Neutrophil (primary cell): Measurements from ENCODE around the gene ABO.
"Not testable (repeated sequence)": the region's sequence is repeated elsewhere in the genome, so short reads cannot be mapped to it uniquely, and the experiment has no call there.

Experiments used
- H3K27ac ChIP-seq: fragments of 200-600 bp; sonication (generic); 2 replicates; pipeline ENCODE4 v1.5.1; 2016; ENCODE audit warnings: mild to moderate bottlenecking, moderate library complexity
- H3K27me3 ChIP-seq: fragments of 200-600 bp; sonication (generic); 2 replicates; pipeline ENCODE4 v1.6.0; 2016; ENCODE audit warnings: mild to moderate bottlenecking
- H3K36me3 ChIP-seq: fragments of 200-600 bp; sonication (generic); 2 replicates; pipeline ENCODE4 v1.5.1; 2017
- H3K4me1 ChIP-seq, 2 experiments: fragments of 200-600 bp in 1 of 2; sonication (generic) in 1 of 2; 1 replicate in 1 of 2; 2 replicates in 1 of 2; pipeline versions ENCODE4 v1.5.1 to v1.6.1; 2013 to 2016; ENCODE audit warnings: low read depth in 1 of 2, low read length in 1 of 2, mild to moderate bottlenecking in 1 of 2, moderate library complexity in 1 of 2; ENCODE audit not compliant: control insufficient read depth in 1 of 2, insufficient read depth in 1 of 2
- H3K4me3 ChIP-seq, 2 experiments: fragments of 200-600 bp in 1 of 2; sonication (generic) in 1 of 2; 1 replicate in 1 of 2; 2 replicates in 1 of 2; pipeline ENCODE4 v1.5.1; 2013 to 2016; ENCODE audit warnings: low read depth in 1 of 2, low read length in 1 of 2, mild to moderate bottlenecking in 1 of 2, moderate library complexity in 1 of 2
- H3K9me3 ChIP-seq: fragments of 200-600 bp; sonication (generic); 2 replicates; pipeline ENCODE4 v1.5.1; 2016
- CTCF ChIP-seq: fragments of 200-600 bp; sonication (generic); IDR thresholded peaks from 2 replicates; pipeline ENCODE4 v1.5.1; 2016; ENCODE audit warnings: antibody characterized with exemption

The ABO gene

GRCh38 chr9:133305731-133306130 lies 30.7 kb upstream of the ABO start:
- TF ChIP-seq CTCF, result no peak
- no peaks in the 10 kb centered on the region for H3K36me3 ChIP-seq
- H3K9me3 ChIP-seq, result no peaks in the 10 kb centered on the region
- H3K27ac ChIP-seq, result no peak overlapping the region
- no peaks in the 10 kb centered on the region for H3K4me1 ChIP-seq
- no peak overlapping the region for H3K4me3 ChIP-seq
- H3K27me3 ChIP-seq, result no peaks in the 10 kb centered on the region

- no peak for TF ChIP-seq CTCF
- Histone ChIP-seq H3K27ac (no peak overlapping the region), H3K4me1 (no peaks in the 10 kb centered on the region), H3K4me3 (no peak overlapping the region), H3K27me3 (no peaks in the 10 kb centered on the region), H3K36me3 (no peaks in the 10 kb centered on the region), H3K9me3 (no peaks in the 10 kb centered on the region)
Measured at GRCh38 chr9:133304477-133305377, 29.7 kb upstream of the ABO start.

GRCh38 chr9:133304158-133304470 lies 29.1 kb upstream of the ABO start:
- Histone ChIP-seq H3K9me3 (no peaks in the 10 kb centered on the region), H3K27me3 (no peaks in the 10 kb centered on the region), H3K4me3 (no peak overlapping the region), H3K4me1 (no peaks in the 10 kb centered on the region), H3K36me3 (no peaks in the 10 kb centered on the region), H3K27ac (no peak overlapping the region)
- TF ChIP-seq CTCF, result no peak

GRCh38 chr9:133303266-133304157 lies 28.5 kb upstream of the ABO start:
- Histone ChIP-seq H3K27ac (no peak overlapping the region), H3K4me1 (no peaks in the 10 kb centered on the region), H3K27me3 (no peaks in the 10 kb centered on the region), H3K36me3 (no peaks in the 10 kb centered on the region), H3K4me3 (no peak overlapping the region), H3K9me3 (no peaks in the 10 kb centered on the region)
- TF ChIP-seq CTCF, result no peak

- no peaks in the 10 kb centered on the region for H3K36me3 ChIP-seq
Measured at GRCh38 chr9:133301253-133302230, 26.5 kb upstream of the ABO start.

GRCh38 chr9:133299996-133300395 lies 25.0 kb upstream of the ABO start:
- H3K27ac ChIP-seq, H3K4me1 ChIP-seq, H3K9me3 ChIP-seq, H3K36me3 ChIP-seq, H3K4me3 ChIP-seq: not testable (repeated sequence)
- peaks cover 11% of the 10 kb centered on the region for H3K27me3 ChIP-seq

More at GRCh38 chr9:133301253-133302230, 26.5 kb upstream of the ABO start:
- Histone ChIP-seq H3K27ac (no peak overlapping the region), H3K9me3 (no peaks in the 10 kb centered on the region), H3K4me3 (no peak overlapping the region), H3K27me3 (peaks cover 8% of the 10 kb centered on the region), H3K4me1 (no peaks in the 10 kb centered on the region)
- TF ChIP-seq CTCF, result no peak
